Lung (tissue), 12 donors: Measurements from ENCODE around the gene TNFRSF1A. TPM values are rescaled to one million over a fixed set of nuclear protein-coding genes. Genes with fewer than 3 reads are reported as not detected.

Experiments
- ATAC-seq: fragments of 200-7000 bp; cut with Tn5 transposase; one replicate; pipeline ENCODE4 v1.9.1; 2020; ENCODE audit warnings: moderate number of reproducible peaks; ENCODE audit not compliant: insufficient read depth, low FRiP score
- DNase-seq, 3 donors: peaks; one replicate each; pipeline ENCODE4 v3.0.0-alpha.2; 2013 to 2017
- H3K27ac ChIP-seq, 2 donors: one replicate each; pipeline ENCODE4 v1.5.1; 2013; ENCODE audit warnings: mild to moderate bottlenecking in 2 of 2, moderate library complexity in 2 of 2, control low read depth in 1 of 2, inconsistent platforms in 1 of 2, low read depth in 1 of 2, low read length in 1 of 2
- H3K27me3 ChIP-seq, 3 donors: one replicate each; pipeline ENCODE4 v1.5.1; 2013; ENCODE audit warnings: low read length in 2 of 3; ENCODE audit not compliant: control insufficient read depth in 3 of 3, insufficient read depth in 3 of 3
- H3K36me3 ChIP-seq, 4 donors: one replicate each; pipeline ENCODE4 v1.5.1; 2013; ENCODE audit warnings: low read length in 4 of 4, mild to moderate bottlenecking in 1 of 4, moderate library complexity in 1 of 4; ENCODE audit not compliant: control insufficient read depth in 4 of 4, insufficient read depth in 4 of 4
- H3K4me1 ChIP-seq, 5 donors: one replicate each; pipeline ENCODE4 v1.5.1; 2013; ENCODE audit warnings: low read length in 5 of 5, mild to moderate bottlenecking in 2 of 5, moderate library complexity in 1 of 5; ENCODE audit not compliant: control insufficient read depth in 5 of 5, insufficient read depth in 5 of 5
- H3K4me3 ChIP-seq: one replicate; pipeline ENCODE4 v1.5.1; 2013; ENCODE audit warnings: mild to moderate bottlenecking, control low read depth, moderate library complexity
- H3K9ac ChIP-seq, 2 donors: one replicate each; pipeline ENCODE4 v1.5.1; 2013; ENCODE audit warnings: low read length in 2 of 2, control low read depth in 1 of 2; ENCODE audit not compliant: insufficient read depth in 1 of 2
- H3K9me3 ChIP-seq, 4 donors: one replicate each; pipeline ENCODE4 v1.5.1; 2013; ENCODE audit warnings: low read length in 3 of 4, mild to moderate bottlenecking in 1 of 4, moderate library complexity in 1 of 4; ENCODE audit not compliant: control insufficient read depth in 4 of 4, insufficient read depth in 3 of 4
- CTCF ChIP-seq: IDR thresholded peaks from 2 replicates; pipeline ENCODE4 v1.5.1; 2012; ENCODE audit warnings: mild to moderate bottlenecking; ENCODE audit errors: control extremely low read depth, extremely low read depth
- WGBS, 2 donors: extraction: QIAGEN DNeasy Blood & Tissue Kit; methylation state at CpG; one replicate each; pipeline ENCODE4 v1.1.7; 2013; 5-methylcytosine and 5-hydroxymethylcytosine counted together
- polyA plus RNA-seq, 2 donors: library from polyadenylated mRNA; stranded (reverse); fragments of 200-250 nt; gene quantifications; one replicate each; pipeline ENCODE4 v1.2.1, GENCODE V29; 2013
- total RNA-seq, 2 donors: library from RNA; depleted of rRNA in 1 of 2; stranded (reverse); fragments of >200 nt in 1 of 2; gene quantifications; one replicate each; pipeline ENCODE4 v1.2.1, GENCODE V29; 2014 to 2021
- donor health status: control.
- donor health status: control.
- donor health status: Bipolar disorder and iron deficiency.
- donor health status: healthy.
- donor health status: DM: yes; HTN: yes; CAD: no.

Gene TNFRSF1A
- total and polyA plus RNA-seq, 4 donors: 81.6 to 184 (median 178) TPM

DNA sequence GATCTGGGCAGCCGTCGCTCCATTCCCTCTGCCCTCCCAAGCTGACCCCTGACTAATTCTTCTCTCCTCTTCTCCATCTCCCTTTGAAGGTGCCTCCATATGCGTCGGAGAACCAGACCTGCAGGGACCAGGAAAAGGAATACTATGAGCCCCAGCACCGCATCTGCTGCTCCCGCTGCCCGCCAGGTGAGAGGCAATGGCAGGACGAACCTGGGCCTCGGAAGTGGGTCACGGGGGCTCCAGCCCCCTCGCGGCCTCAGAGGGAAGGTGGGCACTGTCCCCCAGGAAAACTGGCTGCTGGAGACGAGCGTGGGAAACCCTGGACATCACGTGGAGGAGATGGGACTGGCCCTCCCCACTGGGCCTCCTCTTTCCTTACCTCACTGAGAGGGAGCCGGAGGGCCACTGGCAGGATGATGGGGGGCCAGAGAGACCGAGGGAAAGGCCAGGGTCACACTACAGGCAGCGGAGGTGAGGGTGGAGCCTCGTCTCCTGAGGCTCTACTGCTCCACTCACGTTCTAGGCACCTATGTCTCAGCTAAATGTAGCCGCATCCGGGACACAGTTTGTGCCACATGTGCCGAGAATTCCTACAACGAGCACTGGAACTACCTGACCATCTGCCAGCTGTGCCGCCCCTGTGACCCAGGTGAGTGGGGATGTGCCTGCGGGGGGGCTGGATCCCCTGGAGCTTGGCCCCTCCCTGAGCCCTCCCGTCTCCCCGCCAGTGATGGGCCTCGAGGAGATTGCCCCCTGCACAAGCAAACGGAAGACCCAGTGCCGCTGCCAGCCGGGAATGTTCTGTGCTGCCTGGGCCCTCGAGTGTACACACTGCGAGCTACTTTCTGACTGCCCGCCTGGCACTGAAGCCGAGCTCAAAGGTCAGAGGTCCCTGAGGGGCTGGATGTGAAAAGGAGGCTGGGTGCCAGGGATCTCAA, 42.9 kb upstream of the TNFRSF1A start:
- DNase-seq (no peak), ATAC-seq (no peak)
- H3K4me1 ChIP-seq: peaks cover 0 to 29% (median 21%) of the 10 kb centered on the region in 5 donors
- no peaks in the 10 kb centered on the region for H3K9me3 ChIP-seq
- H3K4me3 ChIP-seq: peak overlapping the region; percentile 94
- WGBS, 2 donors: 35 to 61% methylated on average over 35 to 36 of the region's 36 CpGs
- H3K9ac ChIP-seq: peak overlapping the region; percentile 37 to 75
- peak overlapping the region; percentile 82 to 94 for H3K27ac ChIP-seq
- peaks cover 0 to 25% (median 23%) of the 10 kb centered on the region in 4 donors for H3K36me3 ChIP-seq
- no peak for TF ChIP-seq CTCF
- no peaks in the 10 kb centered on the region for H3K27me3 ChIP-seq

DNA sequence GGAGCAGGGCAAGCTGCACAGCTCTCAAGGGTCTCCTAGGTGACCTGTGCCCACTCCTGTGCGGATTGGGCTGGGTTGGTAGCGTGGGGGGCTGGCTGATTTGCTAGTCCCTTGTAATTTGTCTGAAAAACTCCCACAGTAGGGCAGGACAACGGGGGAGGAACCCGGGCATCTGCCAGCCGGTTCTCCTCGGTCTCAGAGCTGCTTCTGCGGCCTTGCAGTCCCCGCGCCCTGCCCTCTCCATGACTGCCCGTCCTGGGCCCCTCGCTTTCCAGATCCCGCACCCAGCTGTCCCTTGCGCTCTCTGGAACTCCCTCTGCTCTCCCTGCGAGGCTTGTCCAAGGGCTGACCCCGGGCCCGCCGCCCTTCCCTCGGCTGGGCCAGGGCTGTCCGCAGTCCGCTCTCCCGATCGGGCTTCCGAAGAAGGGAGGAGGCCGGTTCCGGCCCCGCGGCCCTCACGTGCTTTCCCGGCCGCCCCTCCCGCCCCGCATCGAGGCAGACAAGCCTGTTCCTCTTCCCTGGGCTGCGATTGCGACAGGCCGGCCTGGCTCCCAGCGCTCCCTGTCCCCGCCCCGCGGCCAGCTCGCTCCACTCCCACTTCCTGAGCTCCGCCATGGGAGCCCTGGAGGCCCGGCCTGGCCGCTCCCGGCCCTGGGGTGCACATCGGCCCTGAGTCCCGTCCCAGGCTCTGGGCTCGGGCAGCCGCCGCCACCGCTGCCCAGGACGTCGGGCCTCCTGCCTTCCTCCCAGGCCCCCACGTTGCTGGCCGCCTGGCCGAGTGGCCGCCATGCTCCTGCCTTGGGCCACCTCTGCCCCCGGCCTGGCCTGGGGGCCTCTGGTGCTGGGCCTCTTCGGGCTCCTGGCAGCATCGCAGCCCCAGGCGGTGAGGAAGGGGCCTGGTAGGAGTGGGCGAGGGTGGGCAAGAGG, 42.0 kb upstream of the TNFRSF1A start, which contains the start of gene LTBR:
Gene LTBR (plus strand): TSS at position 591 of the 927 bp plus-strand sequence. CDS start 197 bp downstream, at position 788.
- H3K4me3 ChIP-seq: peak within 1 kb of the TSS; percentile 94
- peak within 1 kb of the TSS; percentile 67 to 75 for H3K9ac ChIP-seq
- no peak for TF ChIP-seq CTCF
- no peaks in the 10 kb centered on the region for H3K9me3 ChIP-seq
- ATAC-seq (peak; percentile 93), DNase-seq (peak; percentile 95 to 97 (median 96))
- peaks cover 0 to 21% (median 20%) of the 10 kb centered on the region in 4 donors for H3K36me3 ChIP-seq
- H3K27ac ChIP-seq: peak within 1 kb of the TSS; percentile 82 to 94
- H3K27me3 ChIP-seq: no peaks in the 10 kb centered on the region
- 3 to 6% methylated on average over 48 to 62 of the region's 62 CpGs for WGBS, 2 donors
- H3K4me1 ChIP-seq: peaks cover 0 to 35% (median 21%) of the 10 kb centered on the region in 5 donors

DNA sequence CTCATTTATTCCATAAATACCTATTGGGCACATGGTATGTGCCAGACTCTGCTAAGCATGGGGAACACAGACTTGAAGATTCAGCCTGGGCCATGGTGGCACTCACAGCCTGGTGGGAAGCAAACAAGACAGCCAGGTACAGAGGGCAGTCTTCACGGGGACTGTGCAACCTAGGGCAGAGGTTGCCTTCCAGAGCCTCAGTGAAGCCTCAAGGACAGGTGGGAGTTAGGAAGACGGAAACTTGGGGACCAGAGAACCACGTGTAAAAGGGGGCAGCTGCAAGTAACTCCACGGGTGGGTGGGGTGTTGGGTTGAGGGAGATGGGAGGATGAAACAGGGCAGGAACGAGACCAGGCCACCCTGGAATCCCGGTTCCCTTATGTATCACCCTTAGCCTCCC, 41.1 kb upstream of the TNFRSF1A start:
- Histone ChIP-seq H3K36me3 (peaks cover 0 to 14% (median 12%) of the 10 kb centered on the region in 4 donors), H3K9ac (no peak overlapping the region), H3K27me3 (no peaks in the 10 kb centered on the region), H3K27ac (peak overlapping the region; percentile 82 to 94), H3K9me3 (no peaks in the 10 kb centered on the region), H3K4me1 (peaks cover 0 to 39% (median 21%) of the 10 kb centered on the region in 5 donors), H3K4me3 (no peak overlapping the region)
- DNase-seq (no peak), ATAC-seq (no peak)
- TF ChIP-seq CTCF: no peak
- WGBS, 2 donors: 83 to 93% methylated on average over 6 of the region's 6 CpGs
